NCI-H2107 treated with DMSO at 0.1 percent for 48 hours (cell line): ENCODE measurements around the gene STARD9.
"Not testable (repeated sequence)": the region's sequence is repeated elsewhere in the genome, so short reads cannot be mapped to it uniquely, and the experiment has no call there.

Experiments used
- DNase-seq: peaks from one replicate; lab custom pipeline; 2025; ENCODE audit not compliant: unreplicated experiment; lab: John Stamatoyannopoulos, UW

Gene STARD9

DNA sequence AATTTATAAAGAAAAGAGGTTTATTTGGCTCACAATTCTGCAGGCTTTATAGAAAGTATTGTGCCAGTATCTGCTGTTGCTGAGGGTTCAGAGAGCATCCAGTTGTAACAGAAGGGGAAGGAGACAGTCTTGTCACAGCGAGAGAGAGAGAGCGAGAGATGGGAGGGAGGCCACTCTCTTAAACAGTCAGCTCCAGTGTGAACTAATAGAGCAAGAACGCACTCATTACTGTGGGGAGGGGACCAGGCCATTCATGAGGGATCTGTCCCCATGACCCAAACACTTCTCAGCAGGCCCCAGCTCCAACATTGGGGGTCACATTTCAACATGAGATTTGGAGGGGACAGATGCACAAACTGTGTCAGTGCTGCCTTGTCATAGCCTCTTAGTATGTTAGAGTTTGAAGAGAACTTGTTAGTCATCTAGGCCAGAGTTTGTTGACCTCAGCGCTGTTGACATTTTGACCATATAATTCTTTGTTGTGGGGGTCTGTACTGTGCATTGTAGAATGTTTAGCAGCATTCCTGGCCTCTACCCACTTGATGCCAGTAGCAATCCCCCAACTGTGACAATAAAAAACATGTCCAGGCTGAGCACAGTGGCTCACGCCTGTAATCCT is 15.3 kb downstream of the STARD9 start:
- no peak for DNase-seq

DNA sequence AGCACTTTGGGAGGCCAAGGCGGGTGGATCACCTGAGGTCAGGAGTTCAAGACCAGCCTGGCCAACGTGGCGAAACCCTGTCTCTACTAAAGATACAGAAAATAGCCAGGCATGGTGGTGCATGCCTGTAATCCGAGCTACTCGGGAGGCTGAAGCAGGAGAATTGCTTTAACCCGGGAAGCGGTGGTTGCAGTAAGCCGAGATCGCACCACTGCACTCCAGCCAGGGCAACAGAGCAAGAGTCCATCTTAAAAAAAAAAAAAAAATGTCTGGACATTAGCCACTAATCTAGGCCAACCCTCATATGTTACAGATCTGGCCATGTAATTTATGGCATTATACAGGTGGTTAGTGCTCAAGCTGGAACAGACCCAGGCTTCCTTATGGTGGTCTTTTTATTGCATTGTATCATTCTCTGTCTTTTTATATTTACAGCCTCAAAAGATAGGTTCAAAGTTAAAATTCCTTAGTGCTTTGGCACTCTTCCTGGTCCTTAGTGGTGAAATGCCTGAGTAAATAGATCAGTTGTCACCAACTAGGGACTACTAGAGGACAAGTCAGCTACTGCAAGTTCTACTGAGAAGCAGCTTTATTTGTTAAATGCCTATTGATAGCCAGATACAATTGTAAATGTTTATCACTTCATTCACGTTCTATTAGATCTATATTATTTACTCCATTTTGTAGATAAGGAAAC is 16.0 kb downstream of the STARD9 start:
- no peak for DNase-seq

GRCh38 chr15:42592716-42593115 is 17.3 kb downstream of the STARD9 start:
- DNase-seq: no peak

DNA sequence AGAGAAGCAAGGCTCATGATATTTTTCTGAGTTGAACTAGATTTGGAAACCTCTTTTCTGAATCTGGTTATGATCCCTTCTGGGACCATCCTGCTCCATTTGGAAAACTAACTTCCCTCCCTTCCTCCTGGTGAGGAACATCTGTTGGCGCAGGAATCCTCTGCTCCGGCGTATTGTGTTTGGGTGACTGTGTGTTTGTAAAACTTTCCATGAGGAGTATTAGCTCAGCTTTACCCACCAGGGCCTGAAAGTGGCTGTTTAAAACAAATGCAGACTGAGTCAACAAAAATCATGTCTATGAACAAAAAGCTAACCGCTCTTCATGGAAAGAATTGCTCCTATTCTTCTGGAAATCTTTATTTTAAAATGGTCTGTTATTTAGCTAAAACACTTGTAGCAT is 17.7 kb downstream of the STARD9 start:
- no peak for DNase-seq

- DNase-seq: no peak
Observed at GRCh38 chr15:42594095-42594494, 18.7 kb downstream of the STARD9 start.

DNA sequence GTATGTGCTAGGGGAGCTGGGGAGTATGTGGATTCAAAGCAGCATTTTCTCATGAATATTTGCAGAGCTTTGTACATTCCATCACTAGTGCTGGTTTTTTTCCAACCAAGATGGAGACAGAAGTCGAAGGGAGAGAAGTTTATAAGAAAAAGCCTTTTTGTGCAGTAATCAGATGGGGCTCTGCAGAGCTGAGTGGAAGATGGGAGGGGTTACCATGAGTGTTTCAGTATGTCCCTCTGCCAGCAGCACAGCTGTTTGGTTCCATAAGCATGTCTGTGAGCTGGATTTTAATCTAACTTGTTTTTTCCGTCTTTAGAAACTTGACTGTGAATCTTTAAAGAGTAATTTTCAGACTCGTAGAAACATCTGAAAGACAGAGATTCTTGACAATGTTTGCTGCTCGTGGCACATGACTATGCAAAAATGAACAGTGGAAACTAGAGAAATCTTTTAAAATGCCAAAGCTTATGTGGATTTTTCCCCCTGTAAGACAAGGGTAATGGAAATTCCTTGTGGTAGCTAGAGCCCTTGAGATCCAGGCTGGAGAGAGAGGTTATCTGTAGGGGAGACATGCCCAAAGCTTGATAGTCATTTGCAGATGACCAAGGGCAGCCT is 20.3 kb downstream of the STARD9 start:
- no peak for DNase-seq

DNA sequence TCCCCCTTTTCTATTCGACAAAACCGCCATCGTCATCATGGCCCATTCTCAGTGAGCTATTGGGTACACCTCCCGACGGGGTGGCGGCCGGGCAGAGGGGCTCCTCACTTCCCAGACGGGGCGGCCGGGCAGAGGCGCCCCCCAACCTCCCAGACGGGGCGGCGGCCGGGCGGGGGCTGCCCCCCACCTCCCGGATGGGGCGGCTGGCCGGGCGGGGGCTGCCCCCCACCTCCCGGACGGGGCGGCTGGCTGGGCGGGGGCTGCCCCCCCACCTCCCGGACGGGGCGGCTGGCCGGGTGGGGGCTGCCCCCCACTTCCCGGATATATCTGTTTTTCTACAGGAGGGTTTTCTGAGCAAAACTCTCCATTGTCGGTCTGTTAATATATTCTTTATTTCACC is 25.9 kb downstream of the STARD9 start:
- DNase-seq: not testable (repeated sequence)

DNA sequence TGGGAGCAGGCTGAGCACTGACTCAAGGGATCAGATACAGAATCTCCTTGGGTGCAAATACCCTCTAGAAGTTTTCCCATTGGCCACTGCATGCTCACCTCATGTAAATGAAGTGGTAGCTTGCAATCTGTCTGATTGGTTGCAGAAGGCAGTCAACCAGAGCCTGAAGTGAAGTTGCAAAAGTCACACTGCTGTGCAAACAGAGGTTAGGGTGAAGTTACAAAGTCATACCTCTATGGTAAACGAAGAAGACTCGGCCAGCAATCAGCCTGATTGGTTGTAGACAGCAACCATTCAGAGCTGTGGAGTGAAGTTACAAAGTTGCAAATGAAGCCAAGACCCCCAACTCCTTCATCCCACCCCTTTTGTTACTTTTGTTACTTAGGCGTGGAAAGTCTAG is 27.1 kb downstream of the STARD9 start:
- no peak for DNase-seq

GRCh38 chr15:42603978-42604377 is 28.6 kb downstream of the STARD9 start:
- no peak for DNase-seq

DNA sequence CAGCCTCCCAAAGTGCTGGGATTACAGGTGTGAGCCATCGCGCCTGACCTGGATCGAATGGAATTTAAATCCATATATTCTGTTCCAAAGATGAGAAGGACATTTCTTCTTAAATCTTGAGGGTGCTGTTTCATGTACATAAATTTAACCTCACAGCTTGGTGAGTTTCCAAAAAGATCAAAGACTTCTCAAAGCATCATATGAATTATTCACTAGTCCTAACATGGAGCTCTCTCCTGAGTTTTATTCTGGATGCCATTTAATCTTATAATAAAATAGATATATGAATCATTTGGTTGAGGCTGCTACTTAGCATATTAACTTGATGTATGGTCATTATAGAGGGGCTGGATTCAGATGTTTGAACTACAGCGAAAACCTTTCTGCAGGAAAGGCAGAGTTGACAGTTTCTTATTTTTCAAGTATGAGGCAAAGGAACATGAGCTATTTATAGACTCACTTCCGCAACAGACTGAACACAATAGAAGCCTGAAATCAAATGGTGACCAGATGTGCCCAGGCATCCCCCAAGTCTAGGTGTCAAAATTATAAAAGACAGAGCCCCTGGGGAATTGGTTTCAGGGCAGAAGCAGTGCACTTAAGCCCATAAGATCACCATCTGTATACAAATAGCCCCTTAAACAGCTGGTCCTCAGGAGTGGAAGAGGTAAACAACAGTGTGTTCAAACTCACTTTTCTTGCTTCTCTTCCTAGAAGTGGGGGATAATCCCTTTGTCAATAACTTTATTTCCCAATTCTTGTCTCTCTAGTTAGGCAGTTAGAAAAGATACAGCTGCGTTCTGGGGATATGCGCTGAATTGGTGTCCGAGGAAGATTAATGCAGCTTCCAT is 29.7 kb downstream of the STARD9 start:
- DNase-seq: no peak

DNA sequence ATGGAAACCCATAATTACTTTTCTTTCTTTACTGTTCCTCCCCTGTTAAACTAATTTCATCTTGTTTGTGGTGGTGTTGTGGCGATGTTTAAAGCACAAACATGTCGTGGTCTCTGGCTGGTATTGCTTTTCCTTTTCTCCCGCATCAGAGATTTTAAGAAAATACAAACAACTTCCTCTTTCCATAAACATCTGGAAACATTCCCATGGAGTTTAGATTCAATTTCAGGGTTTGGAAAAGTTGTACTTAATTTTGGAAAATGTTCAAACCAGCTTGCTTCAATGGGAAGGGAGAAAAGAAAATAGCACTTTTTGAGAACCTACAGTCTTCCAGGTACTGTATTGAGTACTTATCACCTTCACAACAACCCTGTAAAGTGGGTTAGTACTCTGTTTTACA is 30.4 kb downstream of the STARD9 start:
- DNase-seq: no peak

GRCh38 chr15:42608110-42608531 is 32.7 kb downstream of the STARD9 start:
- DNase-seq: peak; percentile 4

DNA sequence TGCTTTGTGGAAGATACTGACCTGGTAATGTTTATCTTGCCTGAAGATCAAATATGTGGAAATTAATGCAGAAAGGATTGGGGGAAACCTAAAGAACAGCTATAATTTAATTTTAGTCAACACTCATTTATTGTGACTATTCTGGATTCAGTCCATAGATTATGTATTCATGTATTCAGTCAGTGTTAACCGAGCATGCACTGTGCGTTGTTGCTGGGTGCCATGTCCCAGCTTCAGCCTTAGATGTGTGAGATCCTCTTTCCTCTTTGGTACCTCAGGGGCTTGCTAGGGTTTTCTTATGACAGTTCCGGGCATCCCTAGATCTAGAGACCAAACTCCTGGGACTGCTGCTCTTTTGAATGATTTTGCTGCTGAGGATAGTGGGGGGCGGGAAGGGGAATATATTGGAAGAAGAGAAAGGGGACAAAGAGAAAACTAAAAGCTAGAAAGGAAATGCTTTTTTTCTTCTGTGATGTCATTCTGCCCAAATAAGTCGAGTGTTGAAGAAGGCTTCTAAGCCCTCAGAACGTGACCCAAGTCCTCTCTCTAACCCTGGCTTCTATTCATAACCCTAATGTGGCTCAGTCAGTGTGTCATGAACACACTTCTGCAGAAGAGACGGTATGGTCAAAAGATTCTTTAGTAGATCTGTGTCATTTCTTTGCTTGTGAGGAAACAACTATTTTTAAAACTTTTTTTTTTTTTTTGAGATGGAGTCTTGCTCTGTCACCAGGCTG is 33.5 kb downstream of the STARD9 start:
- DNase-seq: no peak

GRCh38 chr15:42611532-42611931 is 36.1 kb downstream of the STARD9 start:
- DNase-seq: no peak

GRCh38 chr15:42612367-42612912 is 37.0 kb downstream of the STARD9 start:
- no peak for DNase-seq

DNA sequence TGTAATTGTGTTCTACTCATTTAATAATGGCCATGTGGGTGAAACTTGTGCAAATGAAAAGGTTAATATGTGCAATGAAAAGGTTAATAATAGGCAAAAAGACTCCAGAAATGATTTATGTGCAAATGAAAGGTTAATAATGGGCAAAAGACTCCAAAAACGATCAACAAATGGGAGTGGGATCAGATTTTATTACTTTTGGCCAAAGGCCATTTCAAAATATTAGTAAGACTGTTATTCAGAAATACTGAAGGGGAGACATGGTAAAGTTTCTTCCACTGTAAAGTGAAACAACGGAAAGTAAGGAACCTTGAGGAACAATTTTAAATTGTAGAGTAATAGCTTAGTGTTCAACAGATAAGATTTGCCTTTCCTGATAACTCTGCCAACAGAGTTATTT is 40.7 kb downstream of the STARD9 start:
- no peak for DNase-seq

DNA sequence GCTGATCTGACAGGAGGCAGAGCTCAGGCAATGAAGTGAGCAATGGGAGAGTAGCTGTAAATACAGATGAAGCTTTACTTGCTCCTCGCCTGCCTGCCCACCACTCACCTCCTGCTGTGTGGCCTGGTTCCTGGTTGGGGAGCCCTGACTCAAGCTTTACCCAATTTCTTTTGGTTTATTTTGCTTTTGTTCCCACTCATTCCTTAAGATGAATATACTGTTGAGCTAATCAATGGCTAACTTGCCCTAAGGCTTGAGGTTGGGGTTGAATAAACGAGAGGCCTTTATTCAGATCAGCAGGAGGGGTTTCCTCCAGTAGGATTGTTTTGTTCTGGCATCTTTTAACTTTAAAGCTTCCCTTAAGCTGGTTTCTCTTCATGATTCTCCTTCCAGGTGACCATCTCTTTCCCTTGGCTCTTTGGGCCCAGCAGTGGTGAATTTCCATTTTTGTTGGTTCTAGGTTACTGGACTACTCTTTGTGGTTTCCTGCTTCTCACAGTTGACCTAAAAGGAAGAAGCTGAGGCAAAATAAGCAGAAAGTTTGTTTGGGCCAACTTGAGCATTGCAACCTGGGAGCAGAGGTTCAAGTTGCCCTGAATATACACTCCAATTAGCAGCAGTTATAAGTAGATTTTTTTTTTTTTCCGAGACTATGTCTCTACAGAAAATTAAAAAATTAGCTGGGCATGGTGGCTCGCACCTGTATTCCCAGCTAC is 44.4 kb downstream of the STARD9 start:
- no peak for DNase-seq

GRCh38 chr15:42621386-42621785 is 46.0 kb downstream of the STARD9 start:
- no peak for DNase-seq

DNA sequence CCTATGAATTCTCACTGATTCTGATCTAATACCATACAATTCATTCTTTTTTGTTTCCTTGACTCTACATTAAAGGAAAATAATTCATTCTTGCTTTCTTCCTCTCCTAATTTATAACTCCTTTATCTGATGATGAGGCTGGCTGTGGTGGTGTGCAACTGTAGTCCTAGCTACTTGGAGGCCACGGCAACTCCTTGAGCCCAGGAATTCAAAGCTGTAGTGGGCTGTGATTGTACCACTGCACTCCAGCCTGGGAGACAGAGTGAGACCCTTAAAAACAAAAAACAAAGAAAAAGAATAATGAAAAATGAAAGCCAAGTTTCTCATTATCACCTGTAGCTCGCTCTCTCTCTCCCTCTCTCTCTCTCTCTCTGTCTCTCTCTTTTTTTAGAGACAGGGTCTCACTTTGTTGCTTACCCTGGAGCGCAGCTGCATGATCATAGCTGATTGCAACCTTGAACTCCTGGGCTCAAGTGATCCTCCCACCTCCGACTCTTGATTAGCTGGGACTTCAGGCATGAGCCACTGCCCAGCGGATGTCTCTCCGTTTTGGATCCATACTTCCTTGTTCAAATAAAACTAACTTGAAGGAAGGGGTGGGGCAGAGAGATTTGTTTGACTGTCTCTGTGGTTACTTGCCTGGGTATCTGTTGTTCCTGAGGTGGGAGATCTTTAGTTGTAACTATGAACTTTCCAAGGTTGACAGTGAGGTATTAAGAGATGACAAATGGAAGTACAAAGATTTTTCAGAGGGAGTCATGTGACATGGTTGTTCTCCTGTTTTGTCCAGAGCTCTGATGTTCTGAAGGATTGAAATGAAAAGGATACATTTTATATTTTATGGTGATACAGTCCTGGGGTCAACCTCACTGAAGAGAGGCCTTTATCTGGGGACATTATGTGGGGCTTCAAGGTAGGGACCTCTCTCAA is 46.9 kb downstream of the STARD9 start:
- DNase-seq: no peak
